ENCODE data around the gene RGS6. TPM values are rescaled to one million over a fixed set of nuclear protein-coding genes. Genes with fewer than 3 reads are reported as not detected.

The RGS6 gene
- total and polyA plus RNA-seq, 4 donors: 0.06 to 5.3 (median 0.17) TPM; not detected in 1

DNA sequence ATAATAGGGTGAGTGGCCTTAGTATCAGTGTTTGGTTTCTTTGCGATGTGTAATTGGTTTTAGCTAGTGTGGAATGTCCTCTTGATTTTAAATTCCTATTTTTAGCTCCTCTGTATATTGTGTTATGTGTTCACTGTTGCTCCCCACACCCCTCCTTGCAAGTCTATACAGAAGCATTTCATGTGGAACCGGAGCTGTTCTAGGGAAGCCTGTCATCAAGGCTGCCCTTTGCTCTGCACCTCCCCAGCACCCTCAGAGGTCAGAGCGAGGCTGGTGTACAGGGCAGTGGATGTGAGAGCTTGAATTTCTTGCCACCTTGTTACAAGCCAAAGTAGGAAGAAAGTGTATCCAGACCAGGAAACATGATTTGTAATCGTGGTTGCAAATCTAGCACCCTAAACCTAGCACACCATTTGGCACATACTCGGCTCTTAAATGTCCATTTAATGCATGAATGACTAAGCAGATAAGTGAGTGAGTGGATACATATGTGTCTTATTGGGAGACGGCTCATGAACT is 376.8 kb downstream of the RGS6 start (continued):
- TF ChIP-seq REST (IDR thresholded peaks at IDR 0.05) (no peak), HNF4G (IDR thresholded peaks at IDR 0.05) (no peak)

DNA sequence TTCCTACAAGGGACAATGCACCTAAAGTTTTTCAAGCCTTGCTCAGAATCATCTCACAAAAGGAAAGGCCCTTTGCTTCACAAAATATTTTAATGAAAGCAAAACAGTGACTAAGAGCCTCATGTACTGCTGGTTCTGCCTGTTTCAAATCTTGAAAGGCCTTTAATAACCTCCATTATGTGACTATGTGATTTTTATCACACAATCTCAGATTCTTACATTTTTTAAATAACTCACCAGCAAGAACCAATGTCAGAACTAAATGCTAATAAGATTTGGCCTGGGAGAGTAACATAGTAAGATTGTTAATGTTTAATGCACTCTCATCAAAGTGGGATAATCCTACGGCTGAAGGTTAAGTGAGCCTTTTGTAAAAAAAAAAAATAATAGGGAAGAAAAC is 378.9 kb downstream of the RGS6 start:
- Histone ChIP-seq H3K4me3 (ENCODE audit: low read depth in 1 of 3, low read length in 3 of 3) (no peak overlapping the region), H3K4me1 (ENCODE audit: control insufficient read depth in 4 of 4, insufficient read depth in 4 of 4, low read length in 3 of 4) (no peaks in the 10 kb centered on the region), H3K27me3 (ENCODE audit: control insufficient read depth in 4 of 4, insufficient read depth in 4 of 4, low read length in 3 of 4) (peaks cover 0 to 3% (median 0%) of the 10 kb centered on the region in 4 donors), H3K36me3 (ENCODE audit: control insufficient read depth in 4 of 4, insufficient read depth in 3 of 4, low read depth in 1 of 4, low read length in 3 of 4) (no peaks in the 10 kb centered on the region), H3K9me3 (ENCODE audit: control insufficient read depth in 4 of 4, low read length in 3 of 4) (peaks cover 0 to 2% (median under 1%) of the 10 kb centered on the region in 4 donors), H3K27ac (ENCODE audit: low read depth in 1 of 2, low read length in 2 of 2) (no peak overlapping the region), H3K9ac (ENCODE audit: low read depth in 1 of 2, low read length in 2 of 2) (no peak overlapping the region)
- WGBS: 81% methylated on average over 1 of the region's 1 CpG
- no peak for DNase-seq (ENCODE audit: low spot score)
- TF ChIP-seq, protein P1, sequence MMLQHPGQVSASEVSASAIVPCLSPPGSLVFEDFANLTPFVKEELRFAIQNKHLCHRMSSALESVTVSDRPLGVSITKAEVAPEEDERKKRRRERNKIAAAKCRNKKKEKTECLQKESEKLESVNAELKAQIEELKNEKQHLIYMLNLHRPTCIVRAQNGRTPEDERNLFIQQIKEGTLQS (IDR thresholded peaks at IDR 0.05): no peak
- TF ChIP-seq SP1 (IDR thresholded peaks at IDR 0.05) (no peak), FOXA2 (IDR thresholded peaks at IDR 0.05) (no peak), JUND (IDR thresholded peaks at IDR 0.05) (no peak), EGR1 (IDR thresholded peaks at IDR 0.05; ENCODE audit: low read depth in 2 of 2) (no peak), YY1 (IDR thresholded peaks at IDR 0.05) (no peak), RXRA (IDR thresholded peaks at IDR 0.05) (no peak), FOXA1 (IDR thresholded peaks at IDR 0.05) (no peak), NR2F2 (IDR thresholded peaks at IDR 0.05) (no peak), TAF1 (conservative IDR thresholded peaks at IDR 0.05) (no peak), REST (IDR thresholded peaks at IDR 0.05) (no peak), HNF4G (IDR thresholded peaks at IDR 0.05) (no peak), GABPA (IDR thresholded peaks at IDR 0.05 in 1 of 2, conservative IDR thresholded peaks at IDR 0.05 in 1 of 2) (no peak), RAD21 (IDR thresholded peaks at IDR 0.05) (no peak)
- TF ChIP-seq, protein P2, sequence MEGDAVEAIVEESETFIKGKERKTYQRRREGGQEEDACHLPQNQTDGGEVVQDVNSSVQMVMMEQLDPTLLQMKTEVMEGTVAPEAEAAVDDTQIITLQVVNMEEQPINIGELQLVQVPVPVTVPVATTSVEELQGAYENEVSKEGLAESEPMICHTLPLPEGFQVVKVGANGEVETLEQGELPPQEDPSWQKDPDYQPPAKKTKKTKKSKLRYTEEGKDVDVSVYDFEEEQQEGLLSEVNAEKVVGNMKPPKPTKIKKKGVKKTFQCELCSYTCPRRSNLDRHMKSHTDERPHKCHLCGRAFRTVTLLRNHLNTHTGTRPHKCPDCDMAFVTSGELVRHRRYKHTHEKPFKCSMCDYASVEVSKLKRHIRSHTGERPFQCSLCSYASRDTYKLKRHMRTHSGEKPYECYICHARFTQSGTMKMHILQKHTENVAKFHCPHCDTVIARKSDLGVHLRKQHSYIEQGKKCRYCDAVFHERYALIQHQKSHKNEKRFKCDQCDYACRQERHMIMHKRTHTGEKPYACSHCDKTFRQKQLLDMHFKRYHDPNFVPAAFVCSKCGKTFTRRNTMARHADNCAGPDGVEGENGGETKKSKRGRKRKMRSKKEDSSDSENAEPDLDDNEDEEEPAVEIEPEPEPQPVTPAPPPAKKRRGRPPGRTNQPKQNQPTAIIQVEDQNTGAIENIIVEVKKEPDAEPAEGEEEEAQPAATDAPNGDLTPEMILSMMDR (IDR thresholded peaks at IDR 0.05; ENCODE audit: low read depth, low read length, missing input control): no peak
- TF ChIP-seq, protein P3, sequence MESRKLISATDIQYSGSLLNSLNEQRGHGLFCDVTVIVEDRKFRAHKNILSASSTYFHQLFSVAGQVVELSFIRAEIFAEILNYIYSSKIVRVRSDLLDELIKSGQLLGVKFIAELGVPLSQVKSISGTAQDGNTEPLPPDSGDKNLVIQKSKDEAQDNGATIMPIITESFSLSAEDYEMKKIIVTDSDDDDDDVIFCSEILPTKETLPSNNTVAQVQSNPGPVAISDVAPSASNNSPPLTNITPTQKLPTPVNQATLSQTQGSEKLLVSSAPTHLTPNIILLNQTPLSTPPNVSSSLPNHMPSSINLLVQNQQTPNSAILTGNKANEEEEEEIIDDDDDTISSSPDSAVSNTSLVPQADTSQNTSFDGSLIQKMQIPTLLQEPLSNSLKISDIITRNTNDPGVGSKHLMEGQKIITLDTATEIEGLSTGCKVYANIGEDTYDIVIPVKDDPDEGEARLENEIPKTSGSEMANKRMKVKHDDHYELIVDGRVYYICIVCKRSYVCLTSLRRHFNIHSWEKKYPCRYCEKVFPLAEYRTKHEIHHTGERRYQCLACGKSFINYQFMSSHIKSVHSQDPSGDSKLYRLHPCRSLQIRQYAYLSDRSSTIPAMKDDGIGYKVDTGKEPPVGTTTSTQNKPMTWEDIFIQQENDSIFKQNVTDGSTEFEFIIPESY (IDR thresholded peaks at IDR 0.05): no peak
